Activated CD4-positive, alpha-beta T cell treated with anti-CD3 and anti-CD28 coated beads, Interleukin-2, Interleukin-4, amounts not matched to agents 100 ng/mL and 50 ng/mL, durations not matched to agents 16 hours and 8 hours (primary cell): ENCODE measurements around the gene OR2T10.
"Not testable (repeated sequence)": the region's sequence is repeated elsewhere in the genome, so short reads cannot be mapped to it uniquely, and the experiment has no call there.

Source experiments
- DNase-seq: peaks from one replicate; pipeline ENCODE4 v3.0.0-alpha.2; 2020; ENCODE audit warnings: low spot score

OR2T10 gene

DNA sequence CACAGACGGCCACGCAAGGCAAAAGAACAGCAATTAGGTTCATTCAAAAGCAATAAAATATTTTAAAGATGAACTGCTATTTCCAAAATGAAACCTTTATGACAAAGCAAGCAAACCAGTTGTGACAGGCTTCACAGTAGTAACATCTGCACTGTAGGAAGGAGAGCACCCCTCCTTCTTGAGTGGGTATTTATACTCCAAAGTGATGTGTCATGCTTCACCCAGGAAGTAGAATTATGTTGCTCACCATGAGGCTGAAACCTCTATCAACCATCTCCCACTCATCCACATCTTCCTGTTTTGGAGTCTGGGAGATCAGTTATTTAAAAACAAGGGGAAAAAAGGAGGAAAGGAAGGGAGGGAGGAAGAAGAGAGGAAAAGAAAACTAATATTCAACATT, 885 bp downstream of the OR2T10 start:
- DNase-seq: no peak

DNA sequence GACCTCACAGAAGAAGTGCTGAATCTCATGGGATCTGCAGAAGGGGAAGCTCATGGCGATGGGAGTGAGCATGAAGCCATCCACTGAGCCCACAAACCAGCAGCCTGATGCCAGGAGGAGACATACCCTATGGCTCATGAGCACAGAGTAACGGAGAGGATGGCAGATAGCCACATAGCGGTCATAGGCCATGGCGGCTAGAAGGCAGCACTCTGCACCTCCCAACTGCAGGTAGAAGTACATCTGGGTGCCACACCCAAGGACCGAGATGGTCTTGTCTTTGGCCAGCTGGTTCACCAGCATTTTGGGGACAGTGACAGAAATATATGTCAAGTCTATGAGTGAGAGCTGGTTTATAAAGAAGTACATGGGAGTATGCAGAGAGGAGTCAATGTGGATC, 4.3 kb downstream of the OR2T10 start:
- no peak for DNase-seq

DNA sequence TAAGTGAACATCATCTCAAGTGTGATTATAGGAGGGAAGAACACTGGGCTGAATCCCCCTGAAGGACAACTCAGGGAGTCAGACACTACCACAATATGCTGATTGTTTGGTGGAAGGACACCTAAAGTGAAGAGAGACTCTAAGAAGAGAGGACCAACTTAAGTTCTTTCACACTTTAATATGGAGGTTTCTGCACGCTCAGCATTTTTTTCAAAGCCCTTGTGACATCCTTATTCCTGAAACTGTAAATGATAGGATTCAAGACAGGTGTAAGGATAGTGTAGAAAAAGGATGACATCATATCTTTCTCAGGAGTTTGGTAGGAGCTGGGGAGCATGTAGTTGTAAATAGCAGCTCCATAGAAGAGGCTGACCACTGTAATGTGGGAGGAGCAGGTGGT, 4.8 kb downstream of the OR2T10 start:
- DNase-seq: no peak

DNA sequence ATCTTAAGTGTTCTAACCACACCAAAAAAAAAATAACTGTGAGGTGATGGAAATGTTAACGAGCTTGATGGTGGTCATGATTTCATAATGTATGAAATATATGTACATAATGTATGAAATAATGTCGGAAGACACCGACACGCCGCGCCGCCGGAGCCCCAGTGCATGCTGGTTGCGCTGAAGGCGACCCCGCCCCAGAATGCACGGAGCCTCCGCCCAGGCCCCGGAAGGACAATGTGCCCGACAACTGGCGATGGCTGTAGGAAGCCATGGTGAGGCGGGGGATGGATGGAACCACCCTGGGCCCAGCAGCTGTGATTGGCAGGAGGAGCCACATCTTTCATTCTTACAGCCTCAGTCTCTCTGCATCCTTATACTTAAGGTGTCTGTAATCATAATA, 7.4 kb downstream of the OR2T10 start:
- no peak for DNase-seq

DNA sequence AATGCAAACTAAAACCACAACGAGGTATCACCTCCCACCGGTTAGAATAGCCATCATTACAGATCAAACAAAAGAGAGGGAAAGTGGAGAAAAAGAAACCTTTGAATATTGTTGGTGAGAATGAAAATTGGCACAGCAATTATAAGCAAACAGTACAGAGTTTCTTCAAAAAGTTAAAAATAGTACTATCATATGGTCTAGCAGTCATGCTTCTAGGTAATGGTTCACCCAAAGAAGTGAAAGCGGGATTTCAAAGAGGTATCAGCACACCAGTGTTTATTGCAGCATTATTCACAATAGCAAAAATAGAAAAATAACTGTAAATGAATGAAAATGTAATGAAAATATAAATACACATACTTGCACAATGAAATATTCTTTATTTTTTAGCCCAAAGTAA, 8.2 kb downstream of the OR2T10 start:
- DNase-seq: no peak

DNA sequence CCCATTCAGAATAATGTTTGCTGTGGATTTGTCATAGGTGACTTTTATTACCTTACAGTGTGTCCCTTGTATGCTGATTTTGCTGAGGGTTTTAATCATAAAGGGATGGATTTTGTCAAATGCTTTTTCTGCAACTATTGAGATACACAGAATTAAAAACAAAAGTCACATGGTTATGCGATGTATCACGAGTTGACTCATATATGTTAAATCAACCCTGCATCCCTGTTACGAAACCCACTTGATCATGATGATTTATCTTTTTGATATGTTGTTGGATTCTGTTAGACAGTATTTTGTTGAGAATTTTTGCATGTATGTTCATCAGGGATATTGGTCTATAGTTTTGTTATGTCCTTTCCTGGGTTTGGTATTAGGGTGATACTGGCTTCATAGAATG, 12.2 kb downstream of the OR2T10 start:
- peak; percentile 7 for DNase-seq

DNA sequence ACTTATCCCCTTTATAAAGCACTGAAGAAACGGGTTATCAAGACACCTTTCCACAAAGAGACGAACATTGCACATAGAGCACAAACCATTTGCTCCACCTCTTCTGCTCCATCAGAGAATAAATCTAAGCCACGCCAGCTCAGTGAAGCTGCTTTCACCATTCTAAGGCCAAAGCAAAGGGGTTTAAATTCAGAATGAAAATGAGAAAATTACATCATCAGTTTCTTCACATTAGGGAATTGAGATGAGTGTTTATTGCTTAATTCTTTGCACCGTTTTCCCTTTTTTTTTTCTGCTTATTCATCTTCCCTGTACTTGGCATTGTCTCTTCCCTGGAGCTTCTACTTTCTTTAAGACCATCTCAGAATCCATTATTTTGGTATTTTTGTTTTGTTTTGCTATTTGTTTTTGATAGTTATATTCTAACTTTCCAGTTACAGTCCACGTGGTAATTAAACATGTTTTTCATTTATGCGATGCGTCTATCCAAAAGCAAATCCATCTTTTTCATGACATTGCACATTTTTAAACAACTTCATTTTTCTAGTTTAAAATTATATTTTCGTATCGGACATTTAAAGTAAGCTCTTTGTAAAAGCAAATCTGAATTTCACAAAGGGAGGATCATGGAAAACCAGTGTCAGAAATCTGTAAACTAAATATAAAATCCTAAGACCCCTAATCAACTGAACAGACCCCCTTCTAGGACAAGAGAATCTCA, 21.1 kb downstream of the OR2T10 start:
- peak; percentile 11 for DNase-seq

DNA sequence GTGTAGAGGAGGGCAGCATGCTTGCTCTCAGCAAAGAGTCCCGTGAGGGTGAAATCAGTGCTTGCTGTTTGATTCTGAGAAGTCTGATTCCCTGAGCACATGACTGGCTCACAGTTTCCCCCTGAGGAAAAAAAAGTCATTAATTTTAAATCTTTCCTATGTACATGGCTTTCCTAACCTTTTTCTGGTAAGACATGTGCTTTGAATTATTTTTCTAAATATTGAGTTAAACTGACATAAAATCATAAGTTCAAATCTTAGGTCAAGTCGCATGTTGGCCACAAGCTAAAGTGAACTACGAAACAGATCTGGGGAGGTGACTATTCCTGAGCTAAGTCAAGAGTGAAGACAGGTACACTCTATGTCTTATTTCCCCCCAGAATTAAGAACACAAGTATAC, 22.8 kb downstream of the OR2T10 start, which contains the start of gene OR2T34:
Gene OR2T34 (minus strand): TSS at position 101 of the 400 bp plus-strand sequence. CDS start 0 bp downstream, at position 101.
- DNase-seq: not testable (repeated sequence)

DNA sequence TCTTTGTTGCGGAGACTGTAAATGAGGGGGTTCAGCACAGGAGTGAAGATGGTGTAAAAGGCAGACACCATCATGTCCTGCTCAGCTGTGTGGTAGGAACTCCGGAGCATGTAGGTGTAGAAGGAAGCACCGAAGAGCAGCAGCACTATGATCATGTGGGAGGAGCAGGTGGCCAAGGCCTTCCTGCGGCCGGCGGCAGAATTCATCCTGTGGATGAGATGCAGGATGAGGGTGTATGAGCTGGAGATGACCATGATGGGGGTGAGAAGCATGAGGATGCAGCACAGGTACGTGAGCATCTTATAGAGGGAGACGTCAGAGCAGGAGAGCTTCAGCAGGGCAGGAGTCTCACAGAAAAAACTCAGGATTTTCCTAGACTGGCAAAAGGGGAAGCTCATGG, 23.6 kb downstream of the OR2T10 start:
- DNase-seq: not testable (repeated sequence)

DNA sequence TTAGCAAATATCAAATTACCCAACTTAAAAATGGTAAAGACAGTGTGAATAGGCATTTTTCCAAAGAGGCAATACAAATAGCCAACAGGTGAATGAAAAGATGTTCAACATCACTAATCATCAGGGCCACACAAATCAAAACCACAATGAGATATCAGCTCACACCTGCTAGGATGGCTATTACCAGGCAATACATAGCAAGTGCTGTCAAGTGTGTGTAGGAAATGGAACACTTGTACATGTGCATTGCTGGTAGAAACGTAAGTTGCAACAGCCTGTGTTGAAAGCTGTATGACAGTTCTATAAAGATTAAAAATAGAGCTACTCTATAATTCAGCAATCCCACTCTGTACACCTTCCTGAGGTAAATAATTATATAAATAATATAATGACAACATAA, 25.5 kb downstream of the OR2T10 start:
- DNase-seq: not testable (repeated sequence)

DNA sequence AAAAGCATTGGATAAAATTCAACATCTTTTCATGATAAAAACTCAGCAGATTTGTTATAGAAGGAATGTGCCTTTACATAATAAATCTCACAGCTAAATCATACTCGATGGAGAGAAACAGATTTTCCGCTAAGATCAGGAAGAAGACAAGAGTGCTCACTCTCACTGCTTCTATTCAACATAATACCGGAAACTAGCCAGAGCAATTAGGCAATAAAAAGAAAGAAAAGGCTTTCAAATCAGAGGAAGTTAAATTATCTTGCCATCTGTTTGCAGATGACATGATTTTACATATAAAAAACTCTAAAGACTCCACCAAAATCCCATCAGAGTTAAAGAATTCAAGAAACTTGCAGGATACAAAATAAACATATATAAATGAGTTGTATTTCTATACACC, 26.7 kb downstream of the OR2T10 start:
- not testable (repeated sequence) for DNase-seq

DNA sequence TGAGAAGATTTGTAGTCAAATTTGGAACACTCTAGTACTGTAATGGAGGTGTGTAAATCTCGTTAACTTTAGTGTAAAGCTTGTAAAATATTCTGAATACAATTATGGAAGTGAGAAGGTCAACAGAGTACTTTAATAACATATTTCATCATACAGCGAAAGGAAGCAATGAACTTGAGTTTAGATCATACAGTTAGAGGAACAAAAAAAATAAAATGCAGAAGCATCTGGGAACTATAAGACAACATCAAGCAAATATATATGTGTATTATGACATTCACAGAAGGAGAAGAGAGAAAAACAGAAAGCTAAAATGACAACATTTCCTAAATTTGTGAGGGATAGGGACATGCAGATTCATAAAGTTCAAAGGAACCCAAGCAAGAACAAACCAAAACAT, 28.5 kb downstream of the OR2T10 start:
- not testable (repeated sequence) for DNase-seq

DNA sequence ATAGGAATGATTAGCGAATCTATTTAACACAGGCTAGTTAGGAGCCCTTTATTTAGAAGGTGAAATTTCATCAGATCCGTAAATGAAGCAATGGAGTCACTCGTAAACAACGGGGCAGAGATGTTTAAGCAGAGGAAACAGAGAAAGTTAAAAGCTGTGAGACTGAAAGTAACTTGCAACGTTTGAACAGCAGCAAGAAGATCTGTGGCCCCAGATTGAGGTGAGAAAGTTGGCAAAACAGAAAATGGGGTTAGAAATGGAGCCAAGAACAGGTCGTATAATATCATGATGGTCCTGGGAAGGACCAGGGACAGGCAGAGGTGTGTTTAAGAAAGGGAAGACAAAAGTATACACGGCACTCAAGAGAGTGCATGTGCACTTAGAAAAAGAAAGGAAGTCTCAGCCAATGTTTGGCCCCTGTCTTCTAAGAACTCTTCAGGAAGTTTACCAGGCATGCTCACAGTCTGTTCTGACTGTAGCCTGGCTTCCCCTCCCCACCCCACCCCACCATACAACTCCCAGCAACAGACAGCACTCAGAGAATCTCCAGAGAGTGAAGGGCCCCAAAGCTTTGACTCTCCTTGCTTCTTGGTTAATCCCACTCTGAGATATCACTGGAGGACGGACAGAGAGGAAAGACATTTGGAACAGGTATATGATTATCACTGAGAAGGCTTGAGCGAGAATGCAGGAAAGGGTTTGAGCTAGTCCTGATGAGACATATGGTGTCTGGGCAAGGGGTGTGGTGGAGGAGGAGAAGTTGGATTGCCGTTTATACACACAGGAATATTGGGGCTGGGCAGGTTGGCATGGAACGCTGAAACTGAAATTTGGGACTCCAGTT, 31.7 kb downstream of the OR2T10 start:
- peak; percentile 22 for DNase-seq

DNA sequence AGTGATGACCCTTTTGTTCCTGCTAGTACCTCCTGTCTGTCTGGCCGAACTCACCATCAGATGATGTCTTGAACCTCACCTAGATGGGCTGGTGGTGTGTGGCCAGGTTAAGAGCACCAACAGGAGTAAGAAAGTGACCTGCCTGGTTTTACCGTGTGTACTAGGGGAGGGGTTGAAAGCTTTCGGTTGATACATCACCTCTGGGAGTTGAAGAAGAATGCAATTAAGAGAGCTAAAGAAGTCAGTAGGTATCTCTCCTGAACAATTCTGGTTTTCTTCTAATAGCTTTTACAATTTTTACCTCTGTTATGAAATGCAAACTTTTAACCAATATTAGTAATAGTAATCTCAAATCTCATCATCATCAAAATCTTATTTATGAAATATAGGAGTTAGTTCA, 34.8 kb downstream of the OR2T10 start, which contains the start of gene OR2T29:
Gene OR2T29 (minus strand): TSS at position 101 of the 400 bp plus-strand sequence. CDS start 3,281 bp downstream, outside the sequence.
- DNase-seq: not testable (repeated sequence)

DNA sequence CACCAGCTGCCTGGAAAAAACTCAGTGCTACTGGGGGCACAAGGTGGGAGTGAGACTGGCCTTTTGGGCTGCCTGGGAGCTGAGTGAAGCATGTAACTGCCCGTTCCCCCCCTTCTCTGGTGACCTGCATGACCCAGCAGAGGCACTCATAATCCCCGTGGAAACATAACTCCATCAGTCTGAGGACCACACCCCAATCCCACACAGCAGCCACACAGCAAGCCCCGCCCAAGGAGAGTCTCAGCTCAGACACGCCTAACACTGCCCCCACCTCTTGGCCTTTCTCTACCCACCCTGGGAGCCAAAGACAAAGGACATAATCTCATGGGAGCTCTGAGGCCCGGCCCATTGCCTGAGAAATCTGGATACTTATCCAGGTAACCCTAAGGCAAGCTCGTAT, 46.5 kb downstream of the OR2T10 start:
- not testable (repeated sequence) for DNase-seq

DNA sequence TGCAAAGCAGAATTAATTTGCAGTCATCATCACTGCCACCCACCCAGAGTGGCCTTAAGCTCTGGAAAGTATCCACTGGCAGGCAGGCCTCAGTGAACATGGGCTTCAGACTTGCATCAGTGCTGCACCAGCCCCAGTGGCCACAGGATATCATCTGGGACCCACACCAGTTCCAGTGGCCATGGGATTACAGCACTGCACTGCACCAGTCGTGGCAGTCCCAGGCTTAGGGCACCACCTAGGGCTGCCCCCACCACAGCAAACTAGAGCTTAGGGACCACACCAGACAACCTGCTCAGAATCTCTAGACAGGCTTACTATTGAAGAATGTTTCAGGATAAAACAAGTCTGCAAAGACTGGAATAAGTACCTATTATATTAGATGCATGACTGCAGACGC, 50.1 kb downstream of the OR2T10 start:
- not testable (repeated sequence) for DNase-seq
